H1 (cell line): ENCODE data around the gene ARHGAP22. TPM values are rescaled to one million over a fixed set of nuclear protein-coding genes. Genes with fewer than 3 reads are reported as not detected.
A peak's percentile ranks its signal among the peaks of the same experiment; 100 is the strongest.

ENCODE experiments used
- CTCF ChIA-PET: fragments of 300-600 bp; sonication (Branson Sonifier 250); formaldehyde crosslinking; loops from one replicate; lab custom pipeline; 2021; ENCODE audit not compliant: partially characterized antibody; lab: Charles Lee
- POLR2A ChIA-PET: fragments of 300-600 bp; sonication (Branson Sonifier 250); formaldehyde crosslinking; loops from one replicate; lab custom pipeline; 2021; ENCODE audit warnings: inconsistent platforms; ENCODE audit not compliant: partially characterized antibody; lab: Charles Lee
- DNase-seq, 2 experiments: peaks; one replicate each; pipeline versions ENCODE4 v3.0.0 to v3.0.0-alpha.2; 2010 to 2022; ENCODE audit warnings: low spot score in 2 of 2, low read depth in 1 of 2, mixed read lengths in 1 of 2
- FAIRE-seq: peaks from 2 replicates; lab custom pipeline; 2011; peaks lifted over from hg19 to GRCh38; lab: Jason Lieb, UNC
- H2AFZ ChIP-seq: 2 replicates; pipeline ENCODE4 v1.8.1; 2012; ENCODE audit warnings: low read length, inconsistent platforms
- H2AK5ac ChIP-seq: 2 replicates; pipeline ENCODE4 v1.6.1; 2013; ENCODE audit warnings: low read depth, low read length
- H2BK120ac ChIP-seq: replicated peaks from 2 replicates; pipeline ENCODE3; 2013; ENCODE audit warnings: low read depth, low read length, inconsistent platforms
- H2BK12ac ChIP-seq: 2 replicates; pipeline ENCODE4 v1.6.1; 2013; ENCODE audit warnings: low read depth, low read length
- H2BK15ac ChIP-seq: 2 replicates; pipeline ENCODE4 v1.6.1; 2013; ENCODE audit warnings: low read length
- H2BK20ac ChIP-seq: 2 replicates; pipeline ENCODE4 v1.6.1; 2013; ENCODE audit warnings: low read length
- H2BK5ac ChIP-seq: 2 replicates; pipeline ENCODE4 v1.6.1; 2013; ENCODE audit warnings: low read depth, low read length
- H3K14ac ChIP-seq: 2 replicates; pipeline ENCODE4 v1.6.1; 2013; ENCODE audit warnings: inconsistent platforms; ENCODE audit not compliant: insufficient read length
- H3K18ac ChIP-seq: 2 replicates; pipeline ENCODE4 v1.6.1; 2013; ENCODE audit warnings: low read length; ENCODE audit errors: extremely low read depth
- H3K23ac ChIP-seq: 2 replicates; pipeline ENCODE4 v1.6.1; 2013; ENCODE audit warnings: inconsistent platforms; ENCODE audit not compliant: insufficient read length
- H3K23me2 ChIP-seq: 2 replicates; pipeline ENCODE4 v1.6.1; 2013; ENCODE audit warnings: low read depth, low read length
- H3K27ac ChIP-seq: 2 replicates; pipeline ENCODE4 v1.6.1; 2011; ENCODE audit warnings: low read depth, low read length, inconsistent platforms
- H3K27me3 ChIP-seq, 4 experiments: replicated peaks in 1 of 4; 1 replicate in 1 of 4; 2 replicates in 3 of 4; pipeline versions ENCODE4 v1.6.1 to v1.8.1; 2011 to 2013; ENCODE audit warnings: low read length in 3 of 4, mild to moderate bottlenecking in 3 of 4, inconsistent platforms in 2 of 4, mixed read lengths in 2 of 4, moderate library complexity in 1 of 4; ENCODE audit not compliant: control insufficient read depth in 3 of 4, insufficient read depth in 3 of 4; ENCODE audit errors: extremely low read depth in 1 of 4
- H3K36me3 ChIP-seq, 4 experiments: 2 replicates each; pipeline versions ENCODE4 v1.6.1 to v1.8.1; 2011 to 2013; ENCODE audit warnings: mild to moderate bottlenecking in 4 of 4, low read length in 3 of 4, moderate library complexity in 2 of 4, control low read depth in 1 of 4, inconsistent platforms in 1 of 4; ENCODE audit not compliant: insufficient read depth in 4 of 4, control insufficient read depth in 2 of 4
- H3K4ac ChIP-seq: replicated peaks from 2 replicates; pipeline ENCODE3; 2013; ENCODE audit warnings: low read length, low read depth, mixed read lengths, inconsistent platforms; ENCODE audit not compliant: insufficient read length
- H3K4me1 ChIP-seq, 4 experiments: replicated peaks in 1 of 4; 1 replicate in 1 of 4; 2 replicates in 3 of 4; pipeline versions ENCODE4 v1.6.1 to v1.8.1; 2011 to 2013; ENCODE audit warnings: low read length in 3 of 4, inconsistent platforms in 2 of 4, mixed read lengths in 1 of 4; ENCODE audit not compliant: insufficient read depth in 4 of 4, control insufficient read depth in 3 of 4
- H3K4me2 ChIP-seq, 2 experiments: 2 replicates each; pipeline versions ENCODE4 v1.6.1 to v1.8.1; 2011 to 2013; ENCODE audit warnings: low read depth in 2 of 2, low read length in 2 of 2, control low read depth in 1 of 2, inconsistent platforms in 1 of 2, mild to moderate bottlenecking in 1 of 2; ENCODE audit not compliant: insufficient read depth in 1 of 2
- H3K4me3 ChIP-seq, 4 experiments: fragments of 200-600, 300-600 bp in 1 of 4; sonication (generic), shearing (Covaris generic), sonication (Bioruptor Twin) in 1 of 4; 2 replicates each; pipeline versions ENCODE4 v1.5.1 to v1.8.1; 2011 to 2016; ENCODE audit warnings: low read length in 4 of 4, low read depth in 3 of 4, control low read depth in 2 of 4, inconsistent platforms in 2 of 4, mild to moderate bottlenecking in 2 of 4, mixed read lengths in 1 of 4, moderate library complexity in 1 of 4; ENCODE audit not compliant: insufficient read depth in 2 of 4; ENCODE audit errors: extremely low read depth in 1 of 4
- H3K56ac ChIP-seq: replicated peaks from 2 replicates; pipeline ENCODE3; 2013; ENCODE audit warnings: low read depth, mild to moderate bottlenecking, mixed read lengths, low read length, inconsistent platforms; ENCODE audit not compliant: insufficient read length
- H3K79me1 ChIP-seq: 2 replicates; pipeline ENCODE4 v1.6.1; 2013; ENCODE audit warnings: low read depth, low read length, control low read depth
- H3K79me2 ChIP-seq, 2 experiments: 2 replicates each; pipeline versions ENCODE4 v1.6.1 to v1.8.1; 2012 to 2013; ENCODE audit warnings: low read length in 2 of 2, mild to moderate bottlenecking in 2 of 2, inconsistent platforms in 1 of 2; ENCODE audit not compliant: insufficient read depth in 2 of 2, control insufficient read depth in 1 of 2
- H3K9ac ChIP-seq, 4 experiments: replicated peaks in 1 of 4; 1 replicate in 1 of 4; 2 replicates in 3 of 4; pipeline versions ENCODE4 v1.6.1 to v1.8.1; 2011 to 2013; ENCODE audit warnings: low read depth in 3 of 4, low read length in 3 of 4, control low read depth in 2 of 4, mild to moderate bottlenecking in 2 of 4, moderate library complexity in 2 of 4, inconsistent platforms in 1 of 4; ENCODE audit errors: extremely low read depth in 1 of 4
- H3K9me3 ChIP-seq, 2 experiments: 2 replicates each; pipeline versions ENCODE4 v1.6.1 to v1.8.1; 2012 to 2013; ENCODE audit warnings: mild to moderate bottlenecking in 2 of 2, moderate library complexity in 2 of 2, control low read depth in 1 of 2, inconsistent platforms in 1 of 2, low read depth in 1 of 2, low read length in 1 of 2, mixed read lengths in 1 of 2; ENCODE audit not compliant: insufficient read depth in 2 of 2
- H4K20me1 ChIP-seq, 2 experiments: replicated peaks in 1 of 2; 2 replicates each; pipeline versions ENCODE3 to v1.8.1; 2011 to 2013; ENCODE audit warnings: inconsistent platforms in 2 of 2, low read length in 2 of 2, mild to moderate bottlenecking in 1 of 2; ENCODE audit not compliant: insufficient read depth in 2 of 2, control insufficient read depth in 1 of 2
- H4K5ac ChIP-seq: 2 replicates; pipeline ENCODE4 v1.6.1; 2013; ENCODE audit warnings: low read length, low read depth, mixed read lengths, inconsistent platforms; ENCODE audit not compliant: insufficient read length
- H4K8ac ChIP-seq: 2 replicates; pipeline ENCODE4 v1.8.0; 2013; ENCODE audit warnings: mild to moderate bottlenecking, moderate library complexity, low read length, inconsistent platforms; ENCODE audit not compliant: insufficient read depth; ENCODE audit errors: extremely low read depth
- H4K91ac ChIP-seq: replicated peaks from 2 replicates; pipeline ENCODE3; 2013; ENCODE audit warnings: low read length, mixed read lengths, inconsistent platforms; ENCODE audit not compliant: insufficient read length
- CBX8 ChIP-seq: fragments of 300-800, 300-1000 bp; sonication (generic); IDR thresholded peaks from 2 replicates; pipeline ENCODE4 v1.7.1; 2016; ENCODE audit warnings: low read depth, low read length, borderline replicate concordance
- POU5F1 ChIP-seq: IDR thresholded peaks from 2 replicates; pipeline ENCODE4 v1.6.1; 2011; ENCODE audit warnings: low read depth, mild to moderate bottlenecking, low read length, moderate library complexity
- RAD21 ChIP-seq, 2 experiments: IDR thresholded peaks in 1 of 2; conservative IDR thresholded peaks in 1 of 2; 2 replicates each; pipeline ENCODE4 v1.6.1; 2011; ENCODE audit warnings: low read depth in 2 of 2, low read length in 2 of 2, improper control_type of control experiment in 1 of 2, inconsistent platforms in 1 of 2, mild to moderate bottlenecking in 1 of 2, moderate library complexity in 1 of 2
- SIN3A ChIP-seq, 2 experiments: IDR thresholded peaks in 1 of 2; conservative IDR thresholded peaks in 1 of 2; 2 replicates each; pipeline ENCODE4 v1.6.1; 2011 to 2012; ENCODE audit warnings: low read length in 2 of 2, improper control_type of control experiment in 1 of 2, low read depth in 1 of 2, mild to moderate bottlenecking in 1 of 2
- SUZ12 ChIP-seq: fragments of 200-600 bp; sonication (generic); IDR thresholded peaks from 2 replicates; pipeline ENCODE4 v1.6.1; 2012; ENCODE audit warnings: mild to moderate bottlenecking, inconsistent platforms, low read length, moderate library complexity, mixed read lengths
- TCF12 ChIP-seq: IDR thresholded peaks from 2 replicates; pipeline ENCODE4 v1.6.1; 2011; ENCODE audit warnings: low read depth, mild to moderate bottlenecking, low read length
- WGBS, 2 experiments: shearing (Covaris generic) in 1 of 2; methylation state at CpG; one replicate each; pipeline versions ENCODE4 v1.1.6 to v1.1.7; 2013 to 2015; ENCODE audit warnings: low lambda C conversion rate in 2 of 2, mixed read lengths in 2 of 2, inconsistent platforms in 1 of 2, low coverage in 1 of 2, missing lambda C conversion rate in 1 of 2; ENCODE audit not compliant: insufficient replicate concordance in 2 of 2, insufficient coverage in 1 of 2, insufficient read length in 1 of 2; ENCODE audit errors: extremely low coverage in 1 of 2, missing lambda C conversion rate in 1 of 2; 5-methylcytosine and 5-hydroxymethylcytosine counted together
- polyA plus RNA-seq, 7 experiments: library from polyadenylated mRNA; depleted of rRNA in 3 of 7; stranded (reverse) in 5 of 7; unstranded in 2 of 7; fragments of >200 nt in 5 of 7; fragments of 200-250 nt in 2 of 7; gene quantifications; 1 replicate in 5 of 7; 2 replicates in 1 of 7; 4 replicates in 1 of 7; pipeline versions ENCODE4 v1.2.1 to v1.2.3, GENCODE V29; 2011 to 2013; ENCODE audit warnings: missing spikeins in 2 of 7, mixed read lengths in 2 of 7
- total RNA-seq: library from RNA; stranded (reverse); fragmentation: NEBNext Ultra II Directional; extraction: Animal tissue kit (Norgen Biotek cat#: 25700); gene quantifications from 2 replicates; pipeline ENCODE4 v1.2.1, GENCODE V29; 2021
- TF ChIP-seq, protein P1 (sequence below), 3 experiments: IDR thresholded peaks; 1 replicate in 2 of 3; 2 replicates in 1 of 3; pipeline versions ENCODE4 v1.5.1 to v1.6.1; 2011; ENCODE audit warnings: low read length in 3 of 3, mild to moderate bottlenecking in 3 of 3, inconsistent platforms in 2 of 3, low read depth in 1 of 3, moderate library complexity in 1 of 3; ENCODE audit not compliant: insufficient read depth in 1 of 3; ENCODE audit errors: control extremely low read depth in 1 of 3

ARHGAP22 gene
- total and polyA plus RNA-seq, 2 of the 8 experiments (the other 6 are each of a cell fraction or from before 2014, with no cell fraction given), result 3.6 to 11.2 TPM

DNA sequence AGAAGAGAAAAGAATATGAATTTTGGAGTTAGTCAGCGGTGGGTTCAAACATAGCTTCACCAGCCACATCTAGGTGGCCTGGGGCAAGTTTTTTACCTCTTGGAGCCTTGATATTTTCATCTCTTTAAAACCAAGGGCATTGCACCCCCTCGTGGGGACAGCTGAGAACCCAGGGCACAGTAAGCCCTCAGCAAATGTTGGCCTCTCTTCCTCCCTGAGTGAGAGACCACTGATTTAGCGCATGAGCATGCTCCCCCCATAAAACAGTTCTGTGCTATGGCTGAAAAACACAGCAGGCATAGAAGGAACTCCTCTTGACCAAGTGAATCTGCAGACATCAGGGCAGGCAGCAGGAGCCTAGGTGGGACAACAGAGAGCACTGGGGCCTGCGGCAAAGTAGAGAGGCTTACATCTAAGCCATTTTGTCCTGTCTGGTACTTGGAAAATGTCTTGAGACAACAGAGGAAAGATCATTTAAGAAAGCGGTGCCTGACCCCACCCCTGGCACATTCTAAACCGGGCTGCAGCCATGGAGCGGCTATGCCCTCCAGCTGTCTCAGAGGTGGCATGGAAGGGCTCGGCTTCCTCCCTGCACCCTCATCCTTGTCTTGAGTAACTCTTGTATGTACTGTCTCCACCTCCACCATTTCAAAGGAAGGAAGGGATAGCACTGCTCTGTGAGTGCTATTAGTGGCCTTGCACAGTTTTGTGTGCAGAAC is 94.7 kb downstream of the ARHGAP22 start:
- ChIA-PET CTCF (interaction anchor here (0.9 to 11.5 kb wide), 14 partner anchors 9 to 138 kb away, joined by 3 to 141 read pairs (median 4); no protein-coding TSS in a partner anchor), POLR2A (interaction anchor here (1.9 kb wide), 1 partner anchor 14 kb away, joined by 4 read pairs; no protein-coding TSS in a partner anchor)
- no peak overlapping the region for H3K4ac ChIP-seq
- H3K14ac ChIP-seq, result no peak overlapping the region
- peaks cover 0 to 8% of the 10 kb centered on the region in 2 experiments; a peak in 1 of 4 replicates for H3K79me2 ChIP-seq
- TF ChIP-seq SIN3A (conservative IDR thresholded peaks at IDR 0.05 in 1 of 2, IDR thresholded peaks at IDR 0.05 in 1 of 2; ENCODE audit: low read depth in 1 of 2, low read length in 2 of 2), result no peak
- TF ChIP-seq TCF12, result no peak
- TF ChIP-seq SUZ12, result no peak
- TF ChIP-seq RAD21 (IDR thresholded peaks at IDR 0.05 in 1 of 2, conservative IDR thresholded peaks at IDR 0.05 in 1 of 2; ENCODE audit: low read depth in 2 of 2, low read length in 2 of 2), result peak; percentile 68 to 69
- no peak for TF ChIP-seq CBX8
- TF ChIP-seq POU5F1, result no peak
- TF ChIP-seq, protein P1, sequence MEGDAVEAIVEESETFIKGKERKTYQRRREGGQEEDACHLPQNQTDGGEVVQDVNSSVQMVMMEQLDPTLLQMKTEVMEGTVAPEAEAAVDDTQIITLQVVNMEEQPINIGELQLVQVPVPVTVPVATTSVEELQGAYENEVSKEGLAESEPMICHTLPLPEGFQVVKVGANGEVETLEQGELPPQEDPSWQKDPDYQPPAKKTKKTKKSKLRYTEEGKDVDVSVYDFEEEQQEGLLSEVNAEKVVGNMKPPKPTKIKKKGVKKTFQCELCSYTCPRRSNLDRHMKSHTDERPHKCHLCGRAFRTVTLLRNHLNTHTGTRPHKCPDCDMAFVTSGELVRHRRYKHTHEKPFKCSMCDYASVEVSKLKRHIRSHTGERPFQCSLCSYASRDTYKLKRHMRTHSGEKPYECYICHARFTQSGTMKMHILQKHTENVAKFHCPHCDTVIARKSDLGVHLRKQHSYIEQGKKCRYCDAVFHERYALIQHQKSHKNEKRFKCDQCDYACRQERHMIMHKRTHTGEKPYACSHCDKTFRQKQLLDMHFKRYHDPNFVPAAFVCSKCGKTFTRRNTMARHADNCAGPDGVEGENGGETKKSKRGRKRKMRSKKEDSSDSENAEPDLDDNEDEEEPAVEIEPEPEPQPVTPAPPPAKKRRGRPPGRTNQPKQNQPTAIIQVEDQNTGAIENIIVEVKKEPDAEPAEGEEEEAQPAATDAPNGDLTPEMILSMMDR (IDR thresholded peaks at IDR 0.05; ENCODE audit: control extremely low read depth in 1 of 3, insufficient read depth in 1 of 3, low read depth in 1 of 3, low read length in 3 of 3), result peak; percentile 37 to 61 (median 56)
- no peak overlapping the region for H2BK20ac ChIP-seq
- H2BK5ac ChIP-seq, result no peak overlapping the region
- no peak overlapping the region for H3K23ac ChIP-seq
- H3K4me1 ChIP-seq, result peaks cover 0 to 5% (median 3%) of the 10 kb centered on the region in 4 experiments; a peak in 3 of 7 replicates
- H3K27me3 ChIP-seq, result no peaks in the 10 kb centered on the region
- H2AK5ac ChIP-seq, result no peak overlapping the region
- peaks cover 1 to 5% of the 10 kb centered on the region in 2 experiments for H4K20me1 ChIP-seq
- H2BK12ac ChIP-seq, result no peak overlapping the region
- no peak overlapping the region for H3K56ac ChIP-seq
- no peak overlapping the region for H4K5ac ChIP-seq
- no peaks in the 10 kb centered on the region for H3K9me3 ChIP-seq
- FAIRE-seq (no peak), DNase-seq (peak in 1 of 2 experiments; percentile 49)
- no peak overlapping the region for H4K91ac ChIP-seq
- H3K23me2 ChIP-seq, result no peaks in the 10 kb centered on the region
- H3K36me3 ChIP-seq, result no peaks in the 10 kb centered on the region; a peak in 1 of 8 replicates
- no peak overlapping the region for H3K9ac ChIP-seq
- no peak overlapping the region for H2AFZ ChIP-seq
- WGBS, 2 experiments, result 88% methylated on average over 8 of the region's 8 CpGs; no CpG with 5 or more reads in 1 of the 2 experiments
- H2BK120ac ChIP-seq, result no peak overlapping the region
- H2BK15ac ChIP-seq, result no peak overlapping the region
- H3K27ac ChIP-seq, result no peak overlapping the region
- H3K79me1 ChIP-seq, result peaks cover 6% of the 10 kb centered on the region; the same call in 1 of the 2 replicates
- no peak overlapping the region for H3K4me2 ChIP-seq
- no peak overlapping the region for H3K4me3 ChIP-seq
- H3K18ac ChIP-seq, result no peak overlapping the region
- no peak overlapping the region for H4K8ac ChIP-seq
